Natural killer cell treated with Interleukin-12 subunit alpha and Interleukin-12 subunit beta and Interleukin-15 and Interleukin-18, amount 100 ng/mL, for 72 hours (primary cell): ENCODE data around the gene KLHL7. TPM values are rescaled to one million over a fixed set of nuclear protein-coding genes. Genes with fewer than 3 reads are reported as not detected.

Experiments
- ATAC-seq, 2 donors: fragments of 150-1000 bp; cut with Tn5 transposase in 1 of 2; sonication (Bioruptor Pico), chemical (Tn5 transposase) in 1 of 2; 2 replicates each; pipeline ENCODE4 v1.10.0; 2021
- DNase-seq: peaks from one replicate; pipeline ENCODE4 v3.0.0; 2022; ENCODE audit warnings: low spot score
- H3K27ac Mint-ChIP-seq, 2 donors: 1 replicate in 1 of 2; 2 replicates in 1 of 2; pipeline ENCODE4 v1.8.0; 2022; ENCODE audit warnings: mixed read lengths in 2 of 2, mild to moderate bottlenecking in 1 of 2, moderate library complexity in 1 of 2
- H3K27me3 Mint-ChIP-seq, 2 donors: 1 replicate in 1 of 2; 2 replicates in 1 of 2; pipeline ENCODE4 v1.8.0; 2022; ENCODE audit warnings: mixed read lengths in 2 of 2
- H3K36me3 Mint-ChIP-seq: one replicate; pipeline ENCODE4 v1.8.0; 2022; ENCODE audit warnings: mixed read lengths
- H3K4me1 Mint-ChIP-seq, 2 donors: 1 replicate in 1 of 2; 2 replicates in 1 of 2; pipeline ENCODE4 v1.8.0; 2022; ENCODE audit warnings: low read depth in 2 of 2, mixed read lengths in 2 of 2, mild to moderate bottlenecking in 1 of 2
- H3K4me3 Mint-ChIP-seq: one replicate; pipeline ENCODE4 v1.8.0; 2022; ENCODE audit warnings: mixed read lengths
- H3K9me3 Mint-ChIP-seq: 2 replicates; pipeline ENCODE4 v1.8.0; 2022; ENCODE audit warnings: mixed read lengths
- total RNA-seq, 2 donors: library from RNA; stranded (reverse); gene quantifications; one replicate each; pipeline ENCODE4 v1.2.3, GENCODE V29; 2022

KLHL7 gene
- total RNA-seq, 2 donors from 2014 or later, result 19.5 to 20.1 TPM

- ATAC-seq, result no peak
- Mint-ChIP-seq H3K27ac (no peak overlapping the region), H3K36me3 (peaks cover 20% of the 10 kb centered on the region)
Measured at GRCh38 chr7:23205577-23205908, 100.0 kb downstream of the KLHL7 start.

GRCh38 chr7:23205909-23206767, 100.6 kb downstream of the KLHL7 start:
- DNase-seq, result no peak
- Mint-ChIP-seq H3K27me3 (peaks cover 6 to 19% of the 10 kb centered on the region in 2 donors), H3K4me3 (no peak overlapping the region), H3K9me3 (no peaks in the 10 kb centered on the region), H3K36me3 (peaks cover 17% of the 10 kb centered on the region), H3K4me1 (no peaks in the 10 kb centered on the region), H3K27ac (no peak overlapping the region)
- ATAC-seq, result peak; percentile 56 to 66

More at GRCh38 chr7:23205577-23205908, 100.0 kb downstream of the KLHL7 start:
- no peaks in the 10 kb centered on the region for H3K4me1 Mint-ChIP-seq
- no peak overlapping the region for H3K4me3 Mint-ChIP-seq
- H3K9me3 Mint-ChIP-seq, result no peaks in the 10 kb centered on the region
- no peak for DNase-seq
- peaks cover 6 to 19% of the 10 kb centered on the region in 2 donors for H3K27me3 Mint-ChIP-seq

- Mint-ChIP-seq H3K4me3 (no peak overlapping the region), H3K27ac (no peak overlapping the region), H3K9me3 (no peaks in the 10 kb centered on the region), H3K36me3 (peaks cover 13% of the 10 kb centered on the region), H3K4me1 (no peaks in the 10 kb centered on the region), H3K27me3 (peaks cover 6 to 19% of the 10 kb centered on the region in 2 donors)
- DNase-seq (no peak), ATAC-seq (no peak)
Measured at GRCh38 chr7:23207021-23207420, 101.4 kb downstream of the KLHL7 start.

- no peaks in the 10 kb centered on the region for H3K4me1 Mint-ChIP-seq
- H3K4me3 Mint-ChIP-seq, result no peak overlapping the region
- no peak for DNase-seq
- peaks cover 6 to 26% of the 10 kb centered on the region in 2 donors for H3K27me3 Mint-ChIP-seq
- peaks cover 13% of the 10 kb centered on the region for H3K36me3 Mint-ChIP-seq
- H3K27ac Mint-ChIP-seq, result no peak overlapping the region
- ATAC-seq, result no peak
- H3K9me3 Mint-ChIP-seq, result no peaks in the 10 kb centered on the region
Measured at GRCh38 chr7:23207884-23208283, 102.3 kb downstream of the KLHL7 start.

- no peak for ATAC-seq
- Mint-ChIP-seq H3K27ac (no peak overlapping the region), H3K4me1 (no peaks in the 10 kb centered on the region), H3K27me3 (peaks cover 6 to 26% of the 10 kb centered on the region in 2 donors), H3K9me3 (no peaks in the 10 kb centered on the region), H3K36me3 (peaks cover 10% of the 10 kb centered on the region), H3K4me3 (no peak overlapping the region)
- DNase-seq, result no peak
Measured at GRCh38 chr7:23208316-23208715, 102.7 kb downstream of the KLHL7 start.

- no peak overlapping the region for H3K4me3 Mint-ChIP-seq
- H3K9me3 Mint-ChIP-seq, result no peaks in the 10 kb centered on the region
- peaks cover 13 to 27% of the 10 kb centered on the region in 2 donors for H3K27me3 Mint-ChIP-seq
- no peaks in the 10 kb centered on the region for H3K36me3 Mint-ChIP-seq
- DNase-seq, result no peak
- no peaks in the 10 kb centered on the region for H3K4me1 Mint-ChIP-seq
- no peak overlapping the region for H3K27ac Mint-ChIP-seq
- ATAC-seq, result no peak
Measured at GRCh38 chr7:23210506-23210905, 104.9 kb downstream of the KLHL7 start.

GRCh38 chr7:23211589-23211988, 106.0 kb downstream of the KLHL7 start:
- Mint-ChIP-seq H3K27ac (no peak overlapping the region), H3K27me3 (peaks cover 21 to 28% of the 10 kb centered on the region in 2 donors), H3K9me3 (no peaks in the 10 kb centered on the region), H3K4me3 (no peak overlapping the region), H3K36me3 (no peaks in the 10 kb centered on the region), H3K4me1 (no peaks in the 10 kb centered on the region)
- ATAC-seq (no peak), DNase-seq (no peak)

- Mint-ChIP-seq H3K27me3 (peaks cover 21 to 24% of the 10 kb centered on the region in 2 donors), H3K27ac (no peak overlapping the region), H3K9me3 (no peaks in the 10 kb centered on the region), H3K36me3 (no peaks in the 10 kb centered on the region), H3K4me3 (no peak overlapping the region), H3K4me1 (no peaks in the 10 kb centered on the region)
- DNase-seq (no peak), ATAC-seq (no peak)
Measured at GRCh38 chr7:23212395-23212794, 106.8 kb downstream of the KLHL7 start.

GRCh38 chr7:23212841-23213240, 107.3 kb downstream of the KLHL7 start:
- Mint-ChIP-seq H3K4me3 (no peak overlapping the region), H3K27ac (no peak overlapping the region), H3K36me3 (no peaks in the 10 kb centered on the region), H3K4me1 (no peaks in the 10 kb centered on the region), H3K27me3 (peaks cover 20% of the 10 kb centered on the region in 2 donors), H3K9me3 (no peaks in the 10 kb centered on the region)
- DNase-seq (no peak), ATAC-seq (no peak)

- no peak overlapping the region for H3K27ac Mint-ChIP-seq
- DNase-seq, result no peak
- no peaks in the 10 kb centered on the region for H3K36me3 Mint-ChIP-seq
Measured at GRCh38 chr7:23213755-23214154, 108.2 kb downstream of the KLHL7 start.

GRCh38 chr7:23214423-23214822, 108.8 kb downstream of the KLHL7 start:
- Mint-ChIP-seq H3K4me3 (no peak overlapping the region), H3K36me3 (no peaks in the 10 kb centered on the region)

More at GRCh38 chr7:23213755-23214154, 108.2 kb downstream of the KLHL7 start:
- Mint-ChIP-seq H3K4me3 (no peak overlapping the region), H3K4me1 (no peaks in the 10 kb centered on the region), H3K9me3 (no peaks in the 10 kb centered on the region), H3K27me3 (peaks cover 18 to 21% of the 10 kb centered on the region in 2 donors)
- no peak for ATAC-seq

GRCh38 chr7:23214938-23215337, 109.4 kb downstream of the KLHL7 start:
- Mint-ChIP-seq H3K36me3 (no peaks in the 10 kb centered on the region), H3K27ac (no peak overlapping the region), H3K27me3 (peaks cover 18 to 23% of the 10 kb centered on the region in 2 donors), H3K4me1 (no peaks in the 10 kb centered on the region), H3K4me3 (no peak overlapping the region), H3K9me3 (no peaks in the 10 kb centered on the region)
- no peak for ATAC-seq
- no peak for DNase-seq

More at GRCh38 chr7:23214423-23214822, 108.8 kb downstream of the KLHL7 start:
- no peak for DNase-seq
- Mint-ChIP-seq H3K27me3 (peaks cover 18 to 23% of the 10 kb centered on the region in 2 donors), H3K9me3 (no peaks in the 10 kb centered on the region), H3K4me1 (no peaks in the 10 kb centered on the region), H3K27ac (no peak overlapping the region)
- ATAC-seq, result no peak

GRCh38 chr7:23216021-23216420, 110.4 kb downstream of the KLHL7 start:
- no peak overlapping the region for H3K4me3 Mint-ChIP-seq
- no peak for ATAC-seq
- H3K27ac Mint-ChIP-seq, result no peak overlapping the region
- H3K9me3 Mint-ChIP-seq, result no peaks in the 10 kb centered on the region
- no peak for DNase-seq
- no peaks in the 10 kb centered on the region for H3K4me1 Mint-ChIP-seq
- peaks cover 18 to 23% of the 10 kb centered on the region in 2 donors for H3K27me3 Mint-ChIP-seq
- no peaks in the 10 kb centered on the region for H3K36me3 Mint-ChIP-seq

GRCh38 chr7:23218196-23218595, 112.6 kb downstream of the KLHL7 start:
- no peak overlapping the region for H3K4me3 Mint-ChIP-seq
- H3K36me3 Mint-ChIP-seq, result no peaks in the 10 kb centered on the region
- peaks cover 14 to 24% of the 10 kb centered on the region in 2 donors for H3K27me3 Mint-ChIP-seq
- DNase-seq (no peak), ATAC-seq (no peak)
- H3K9me3 Mint-ChIP-seq, result no peaks in the 10 kb centered on the region
- no peaks in the 10 kb centered on the region for H3K4me1 Mint-ChIP-seq
- H3K27ac Mint-ChIP-seq, result no peak overlapping the region
